Mesendoderm (in vitro differentiated cells): Measurements from ENCODE around the gene EEF2.

Experiments
- DNase-seq: peaks from one replicate; pipeline ENCODE4 v3.0.0; 2013
- H2AK5ac ChIP-seq: 2 replicates; pipeline ENCODE4 v1.6.1; 2013; ENCODE audit warnings: low read length, inconsistent platforms
- H2BK120ac ChIP-seq: 2 replicates; pipeline ENCODE4 v1.6.1; 2013; ENCODE audit warnings: low read depth, mild to moderate bottlenecking, low read length, moderate library complexity, mixed read lengths
- H2BK15ac ChIP-seq: replicated peaks from 2 replicates; pipeline ENCODE4 v1.6.1; 2013; ENCODE audit warnings: low read depth, mild to moderate bottlenecking, moderate library complexity
- H2BK5ac ChIP-seq: 2 replicates; pipeline ENCODE4 v1.6.1; 2013; ENCODE audit warnings: low read length, inconsistent platforms
- H3K18ac ChIP-seq: 2 replicates; pipeline ENCODE4 v1.6.1; 2013; ENCODE audit warnings: mild to moderate bottlenecking, low read length, mixed read lengths
- H3K23ac ChIP-seq: one replicate; pipeline ENCODE4 v1.6.1; 2013; ENCODE audit warnings: low read length
- H3K27ac ChIP-seq: 2 replicates; pipeline ENCODE4 v1.5.1; 2013; ENCODE audit warnings: low read depth, mild to moderate bottlenecking, inconsistent platforms, low read length, moderate library complexity
- H3K27me3 ChIP-seq: 2 replicates; pipeline ENCODE4 v1.6.1; 2013; ENCODE audit warnings: low read length, control low read depth, mild to moderate bottlenecking, inconsistent platforms; ENCODE audit not compliant: insufficient read depth, poor library complexity
- H3K36me3 ChIP-seq: 2 replicates; pipeline ENCODE4 v1.6.1; 2013; ENCODE audit warnings: low read length, inconsistent platforms; ENCODE audit not compliant: control insufficient read depth, insufficient read depth
- H3K4ac ChIP-seq: one replicate; pipeline ENCODE4 v1.6.1; 2013; ENCODE audit warnings: low read depth, mild to moderate bottlenecking, low read length, moderate library complexity
- H3K4me1 ChIP-seq: 2 replicates; pipeline ENCODE4 v1.6.1; 2013; ENCODE audit warnings: low read depth, low read length, inconsistent platforms; ENCODE audit not compliant: control insufficient read depth
- H3K4me2 ChIP-seq: 2 replicates; pipeline ENCODE4 v1.6.1; 2013; ENCODE audit warnings: low read length
- H3K4me3 ChIP-seq: 2 replicates; pipeline ENCODE4 v1.5.1; 2013; ENCODE audit warnings: mild to moderate bottlenecking, low read length
- H3K56ac ChIP-seq: one replicate; pipeline ENCODE4 v1.6.1; 2013; ENCODE audit warnings: low read length
- H3K79me1 ChIP-seq: 2 replicates; pipeline ENCODE4 v1.6.1; 2013; ENCODE audit warnings: low read length, inconsistent platforms
- H3K79me2 ChIP-seq: 2 replicates; pipeline ENCODE4 v1.6.1; 2013; ENCODE audit warnings: mild to moderate bottlenecking, low read length; ENCODE audit not compliant: control insufficient read depth, insufficient read depth
- H3K9ac ChIP-seq: 2 replicates; pipeline ENCODE4 v1.6.1; 2013; ENCODE audit warnings: low read length, inconsistent platforms
- H4K5ac ChIP-seq: one replicate; pipeline ENCODE4 v1.6.1; 2013; ENCODE audit warnings: low read length
- H4K8ac ChIP-seq: one replicate; pipeline ENCODE4 v1.6.1; 2013; ENCODE audit warnings: low read depth, mild to moderate bottlenecking, control low read depth, low read length, moderate library complexity
- WGBS: extraction: QIAGEN DNeasy Blood & Tissue Kit; methylation state at CpG from one replicate; pipeline ENCODE4 v1.1.7; 2013; ENCODE audit warnings: low lambda C conversion rate, missing lambda C conversion rate; ENCODE audit not compliant: insufficient coverage; ENCODE audit errors: extremely low coverage; 5-methylcytosine and 5-hydroxymethylcytosine counted together

Gene EEF2

GRCh38 chr19:3983936-3984583 lies 1.2 kb downstream of the EEF2 start:
- H3K27me3 ChIP-seq = no peaks in the 10 kb centered on the region
- H3K4ac ChIP-seq = no peak overlapping the region
- peaks cover 5% of the 10 kb centered on the region for H3K4me1 ChIP-seq
- no peak overlapping the region for H3K27ac ChIP-seq
- DNase-seq = no peak
- no peak overlapping the region for H3K18ac ChIP-seq
- no peak overlapping the region for H2BK5ac ChIP-seq
- no peak overlapping the region for H4K8ac ChIP-seq
- no CpG with 5 or more reads among the region's 30 CpGs for WGBS
- no peak overlapping the region for H2BK15ac ChIP-seq
- H3K79me1 ChIP-seq = peaks cover 24% of the 10 kb centered on the region
- H3K23ac ChIP-seq = no peak overlapping the region
- peaks cover 44% of the 10 kb centered on the region for H3K36me3 ChIP-seq
- H3K4me3 ChIP-seq = peak overlapping the region; percentile 98
- no peak overlapping the region for H2BK120ac ChIP-seq
- peaks cover 62% of the 10 kb centered on the region for H3K79me2 ChIP-seq
- H3K4me2 ChIP-seq = peak overlapping the region; percentile 66
- peak overlapping the region; percentile 99 for H3K9ac ChIP-seq
- no peak overlapping the region for H4K5ac ChIP-seq
- H3K56ac ChIP-seq = peak overlapping the region; percentile 98
- no peak overlapping the region for H2AK5ac ChIP-seq

DNA sequence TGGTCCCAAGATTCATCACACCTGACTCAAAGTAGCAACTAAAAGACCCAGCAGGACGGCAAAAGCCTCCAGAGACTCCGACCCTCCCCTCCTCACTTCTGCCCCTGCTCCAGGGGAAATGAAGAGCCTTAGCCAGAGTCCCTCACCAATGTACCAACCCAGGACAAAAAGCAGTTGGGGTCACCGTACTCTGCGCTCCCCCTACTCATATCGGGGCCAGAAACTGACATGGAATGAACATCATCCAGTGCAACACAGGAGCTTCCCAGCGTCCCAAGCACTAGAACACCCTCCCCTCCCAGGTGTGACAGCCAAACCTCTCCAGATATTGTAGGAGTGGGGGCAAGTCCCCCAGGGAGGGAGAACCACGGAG lies 1.7 kb downstream of the EEF2 start:
- H3K4me1 ChIP-seq = peaks cover 5% of the 10 kb centered on the region
- H2AK5ac ChIP-seq = no peak overlapping the region
- H3K9ac ChIP-seq = peak overlapping the region; percentile 99
- H2BK120ac ChIP-seq = no peak overlapping the region
- no peaks in the 10 kb centered on the region for H3K27me3 ChIP-seq
- DNase-seq = no peak
- H3K36me3 ChIP-seq = peaks cover 47% of the 10 kb centered on the region
- H3K79me2 ChIP-seq = peaks cover 64% of the 10 kb centered on the region
- H3K4me2 ChIP-seq = peak overlapping the region; percentile 66
- H3K23ac ChIP-seq = no peak overlapping the region
- no peak overlapping the region for H4K5ac ChIP-seq
- WGBS = no CpG with 5 or more reads among the region's 7 CpGs
- H2BK5ac ChIP-seq = no peak overlapping the region
- H2BK15ac ChIP-seq = no peak overlapping the region
- H3K4me3 ChIP-seq = peak overlapping the region; percentile 98
- peak overlapping the region; percentile 98 for H3K56ac ChIP-seq
- H3K79me1 ChIP-seq = peaks cover 26% of the 10 kb centered on the region
- no peak overlapping the region for H4K8ac ChIP-seq
- H3K4ac ChIP-seq = no peak overlapping the region
- no peak overlapping the region for H3K18ac ChIP-seq
- no peak overlapping the region for H3K27ac ChIP-seq

GRCh38 chr19:3982701-3983541 lies 2.3 kb downstream of the EEF2 start:
- no peak overlapping the region for H4K5ac ChIP-seq
- peaks cover 68% of the 10 kb centered on the region for H3K79me2 ChIP-seq
- no peak overlapping the region for H2BK5ac ChIP-seq
- no peak overlapping the region for H2BK120ac ChIP-seq
- H3K4me2 ChIP-seq = peak overlapping the region; percentile 32
- H3K4me3 ChIP-seq = no peak overlapping the region
- no peak overlapping the region for H3K23ac ChIP-seq
- peak; percentile 66 for DNase-seq
- no peak overlapping the region for H4K8ac ChIP-seq
- H3K27me3 ChIP-seq = no peaks in the 10 kb centered on the region
- H2AK5ac ChIP-seq = no peak overlapping the region
- H3K9ac ChIP-seq = peak overlapping the region; percentile 99
- peaks cover 51% of the 10 kb centered on the region for H3K36me3 ChIP-seq
- H2BK15ac ChIP-seq = no peak overlapping the region
- H3K18ac ChIP-seq = no peak overlapping the region
- peak overlapping the region; percentile 19 for H3K56ac ChIP-seq
- peaks cover 29% of the 10 kb centered on the region for H3K79me1 ChIP-seq
- no peak overlapping the region for H3K4ac ChIP-seq
- no CpG with 5 or more reads among the region's 40 CpGs for WGBS
- H3K4me1 ChIP-seq = peaks cover 5% of the 10 kb centered on the region
- no peak overlapping the region for H3K27ac ChIP-seq

DNA sequence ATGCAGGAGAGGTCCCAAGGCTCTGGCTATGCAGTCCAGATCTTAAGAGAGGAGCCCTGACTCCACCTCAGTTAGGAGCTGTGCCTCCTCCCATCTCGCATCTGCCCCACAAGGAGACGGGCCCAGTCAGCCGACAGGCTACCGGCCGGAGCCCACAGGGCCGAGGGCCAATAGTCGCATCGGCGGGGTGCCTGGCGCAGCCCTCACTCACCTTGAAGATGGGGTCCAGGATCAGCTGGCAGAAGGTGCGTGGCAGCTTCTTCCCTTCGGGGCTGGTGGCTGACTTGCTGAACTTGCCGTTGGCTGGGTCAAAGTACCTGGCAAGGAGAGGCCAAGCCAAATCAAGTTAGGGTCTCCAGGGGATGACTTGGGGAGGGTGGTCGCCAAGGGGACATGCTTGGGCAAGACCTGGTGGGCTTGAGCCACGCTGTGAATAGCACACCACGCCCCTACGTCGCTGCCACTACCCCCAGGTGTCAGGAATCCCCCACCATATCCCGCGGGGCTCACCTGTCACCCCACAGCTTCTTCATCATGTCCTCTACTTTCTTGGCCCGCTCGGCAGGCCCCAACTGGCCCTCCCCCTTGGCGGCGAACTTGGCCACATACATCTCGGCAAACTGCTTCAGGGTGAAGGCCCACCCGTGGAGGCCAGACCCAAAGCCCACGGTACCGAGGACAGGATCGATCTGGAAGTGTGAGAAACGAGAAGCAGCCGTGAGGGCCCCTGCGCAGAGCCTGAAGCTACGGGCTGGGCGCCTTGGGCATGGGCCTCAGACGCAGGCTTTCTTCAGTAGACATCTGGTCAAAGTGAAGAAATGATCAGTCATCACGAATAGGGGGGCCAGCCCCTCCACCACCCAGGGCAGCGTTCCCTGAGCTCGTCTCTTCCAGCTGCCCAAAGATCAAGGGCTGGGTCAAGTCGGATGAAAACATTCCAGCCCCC lies 3.3 kb downstream of the EEF2 start:
- Histone ChIP-seq H3K4me1 (peaks cover 4% of the 10 kb centered on the region), H3K9ac (peak overlapping the region; percentile 99), H3K79me2 (peaks cover 75% of the 10 kb centered on the region), H3K4me2 (no peak overlapping the region), H3K79me1 (peaks cover 35% of the 10 kb centered on the region), H3K4ac (no peak overlapping the region), H3K23ac (no peak overlapping the region), H2BK15ac (no peak overlapping the region), H2BK120ac (no peak overlapping the region), H3K18ac (no peak overlapping the region), H3K4me3 (no peak overlapping the region), H3K27ac (peak overlapping the region; percentile 14), H2BK5ac (no peak overlapping the region), H3K36me3 (peaks cover 60% of the 10 kb centered on the region), H3K27me3 (no peaks in the 10 kb centered on the region), H4K8ac (no peak overlapping the region), H4K5ac (no peak overlapping the region), H3K56ac (no peak overlapping the region), H2AK5ac (no peak overlapping the region)
- no peak for DNase-seq
- no CpG with 5 or more reads among the region's 39 CpGs for WGBS

DNA sequence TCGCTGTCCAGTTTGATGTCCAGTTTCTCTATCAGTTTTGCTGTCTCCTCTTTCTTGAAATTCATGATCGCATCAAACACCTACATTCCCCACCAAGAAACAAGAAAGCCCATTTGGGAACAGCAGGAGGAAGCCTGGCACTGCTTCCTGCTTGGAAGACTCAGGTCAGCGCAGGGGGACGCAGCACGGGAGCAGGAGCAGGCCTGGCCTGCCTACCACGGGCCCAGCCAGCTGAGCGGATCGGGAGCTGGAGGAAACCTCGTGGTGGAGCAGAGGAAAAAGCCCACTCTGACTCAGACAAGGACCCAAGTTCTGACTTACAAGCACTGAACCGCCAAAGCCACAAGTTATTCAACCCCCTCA lies 3.9 kb downstream of the EEF2 start:
- H3K36me3 ChIP-seq = peaks cover 66% of the 10 kb centered on the region
- no peak overlapping the region for H3K23ac ChIP-seq
- no peak overlapping the region for H4K5ac ChIP-seq
- no peak overlapping the region for H4K8ac ChIP-seq
- H3K27ac ChIP-seq = no peak overlapping the region
- no peak overlapping the region for H2BK15ac ChIP-seq
- H3K4me3 ChIP-seq = no peak overlapping the region
- H3K9ac ChIP-seq = peak overlapping the region; percentile 6
- no peaks in the 10 kb centered on the region for H3K27me3 ChIP-seq
- H3K56ac ChIP-seq = no peak overlapping the region
- no peak overlapping the region for H3K4ac ChIP-seq
- no peak overlapping the region for H3K4me2 ChIP-seq
- H2AK5ac ChIP-seq = no peak overlapping the region
- no peak overlapping the region for H3K18ac ChIP-seq
- H3K4me1 ChIP-seq = peaks cover 2% of the 10 kb centered on the region
- H2BK120ac ChIP-seq = no peak overlapping the region
- H3K79me2 ChIP-seq = peaks cover 75% of the 10 kb centered on the region
- H3K79me1 ChIP-seq = peaks cover 41% of the 10 kb centered on the region
- H2BK5ac ChIP-seq = no peak overlapping the region
- WGBS = no CpG with 5 or more reads among the region's 10 CpGs
- DNase-seq = no peak
